WERI-Rb-1 (cell line): Measurements from ENCODE around the gene CADM4.
"Not testable (repeated sequence)": the region's sequence is repeated elsewhere in the genome, so short reads cannot be mapped to it uniquely, and the experiment has no call there.

Experiments used
- DNase-seq: peaks from one replicate; pipeline ENCODE4 v3.0.0-alpha.2; 2020
- H3K27ac ChIP-seq: fragments of 250-450 bp; sonication (Bioruptor Pico); 2 replicates; pipeline ENCODE4 v1.5.1; 2020; ENCODE audit warnings: mild to moderate bottlenecking, moderate library complexity
- H3K27me3 ChIP-seq: fragments of 250-450 bp; sonication (Bioruptor Pico); 2 replicates; pipeline ENCODE4 v1.5.1; 2021; ENCODE audit warnings: mild to moderate bottlenecking, low read depth, moderate library complexity; ENCODE audit not compliant: insufficient read depth, severe bottlenecking
- H3K36me3 ChIP-seq: fragments of 250-450 bp; sonication (Bioruptor Pico); 2 replicates; pipeline ENCODE4 v1.5.1; 2020; ENCODE audit warnings: mild to moderate bottlenecking, moderate library complexity
- H3K4me3 ChIP-seq: 2 replicates; pipeline ENCODE4 v1.5.1; 2011; ENCODE audit warnings: low read depth, mild to moderate bottlenecking, control low read depth, low read length
- H3K9me3 ChIP-seq: fragments of 250-450 bp; sonication (Bioruptor Pico); 2 replicates; pipeline ENCODE4 v1.5.1; 2021; ENCODE audit warnings: mild to moderate bottlenecking, moderate library complexity; ENCODE audit not compliant: severe bottlenecking
- TF ChIP-seq, protein P1 (sequence below): IDR thresholded peaks from 2 replicates; pipeline ENCODE4 v1.5.1; 2011; ENCODE audit warnings: low read depth, mild to moderate bottlenecking, control low read depth, inconsistent platforms, low read length

The CADM4 gene

DNA sequence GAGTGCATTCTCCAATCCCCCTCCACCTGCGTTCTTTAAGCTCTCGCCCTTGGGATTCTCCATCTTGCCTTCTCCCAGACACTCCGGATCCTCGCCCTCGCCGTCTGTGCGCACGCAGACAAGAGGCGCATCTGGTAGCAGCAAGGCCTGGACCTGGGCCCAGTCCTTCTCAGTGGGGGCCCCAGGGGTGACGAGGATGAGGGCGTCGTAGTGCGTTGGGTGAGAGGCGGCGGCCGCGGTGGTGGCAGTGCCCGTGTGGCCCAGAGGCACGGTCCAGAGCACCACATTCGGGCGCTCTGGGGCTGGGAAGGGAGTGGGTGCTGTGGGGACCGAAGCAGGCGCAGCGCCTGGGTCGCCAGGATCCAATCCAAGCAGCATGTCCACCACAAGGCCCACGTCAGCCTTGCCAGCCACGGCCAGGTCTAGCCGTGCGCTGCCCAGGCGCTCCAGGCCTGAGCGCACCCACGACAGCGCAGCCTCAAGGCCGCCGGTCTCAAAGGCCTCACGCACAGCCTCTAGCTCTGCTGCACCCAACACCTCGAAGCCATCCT lies 46.8 kb downstream of the CADM4 start:
- no peak for DNase-seq
- no peaks in the 10 kb centered on the region for H3K27me3 ChIP-seq
- H3K27ac ChIP-seq: no peak overlapping the region
- peaks cover 40% of the 10 kb centered on the region for H3K36me3 ChIP-seq
- TF ChIP-seq, protein P1, sequence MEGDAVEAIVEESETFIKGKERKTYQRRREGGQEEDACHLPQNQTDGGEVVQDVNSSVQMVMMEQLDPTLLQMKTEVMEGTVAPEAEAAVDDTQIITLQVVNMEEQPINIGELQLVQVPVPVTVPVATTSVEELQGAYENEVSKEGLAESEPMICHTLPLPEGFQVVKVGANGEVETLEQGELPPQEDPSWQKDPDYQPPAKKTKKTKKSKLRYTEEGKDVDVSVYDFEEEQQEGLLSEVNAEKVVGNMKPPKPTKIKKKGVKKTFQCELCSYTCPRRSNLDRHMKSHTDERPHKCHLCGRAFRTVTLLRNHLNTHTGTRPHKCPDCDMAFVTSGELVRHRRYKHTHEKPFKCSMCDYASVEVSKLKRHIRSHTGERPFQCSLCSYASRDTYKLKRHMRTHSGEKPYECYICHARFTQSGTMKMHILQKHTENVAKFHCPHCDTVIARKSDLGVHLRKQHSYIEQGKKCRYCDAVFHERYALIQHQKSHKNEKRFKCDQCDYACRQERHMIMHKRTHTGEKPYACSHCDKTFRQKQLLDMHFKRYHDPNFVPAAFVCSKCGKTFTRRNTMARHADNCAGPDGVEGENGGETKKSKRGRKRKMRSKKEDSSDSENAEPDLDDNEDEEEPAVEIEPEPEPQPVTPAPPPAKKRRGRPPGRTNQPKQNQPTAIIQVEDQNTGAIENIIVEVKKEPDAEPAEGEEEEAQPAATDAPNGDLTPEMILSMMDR: no peak
- H3K9me3 ChIP-seq: no peaks in the 10 kb centered on the region
- H3K4me3 ChIP-seq: no peak overlapping the region

DNA sequence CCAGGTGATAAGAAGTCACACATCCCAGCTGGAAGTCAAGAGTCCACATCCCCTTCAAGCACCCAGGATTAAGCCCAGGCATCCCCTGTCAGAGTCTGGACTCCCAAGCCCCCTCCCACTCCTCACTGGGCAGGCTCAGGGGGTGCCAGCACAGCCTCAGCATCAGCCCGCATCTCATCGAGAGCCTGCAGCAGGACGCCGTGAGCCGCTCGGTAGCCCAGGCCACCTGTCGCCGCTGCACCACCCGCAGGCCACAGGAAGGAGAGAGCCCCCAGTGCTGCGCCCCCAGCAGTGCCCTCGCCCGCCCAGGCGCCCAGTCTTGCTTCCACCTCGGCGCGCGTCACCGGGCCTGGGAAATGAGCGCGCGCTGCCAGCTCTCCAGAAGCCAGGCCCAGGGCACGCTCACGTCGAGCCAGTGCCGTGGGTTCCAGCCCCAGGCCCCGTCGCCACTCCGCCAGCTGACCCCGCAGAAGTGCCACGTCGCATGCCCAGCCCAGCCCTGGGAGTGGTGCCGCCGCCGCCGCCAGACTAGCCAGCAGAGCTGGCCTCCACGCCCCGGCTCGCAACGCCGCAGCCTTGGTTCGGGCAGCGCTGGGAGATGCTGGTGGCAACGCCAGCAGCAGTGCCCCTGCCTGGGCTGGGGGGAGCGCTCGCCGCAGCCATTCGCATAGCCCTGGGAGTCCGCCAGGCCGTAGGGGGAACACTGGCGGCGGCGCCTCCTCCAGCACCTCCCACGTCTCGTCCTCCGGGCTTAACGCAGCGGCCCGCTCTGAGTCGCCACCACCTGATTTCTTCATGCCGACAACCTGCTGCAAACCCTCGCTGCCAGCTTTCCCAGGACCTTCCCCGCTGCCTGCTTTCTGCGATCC lies 47.5 kb downstream of the CADM4 start:
- H3K27me3 ChIP-seq: no peaks in the 10 kb centered on the region
- H3K4me3 ChIP-seq: no peak overlapping the region
- H3K9me3 ChIP-seq: no peaks in the 10 kb centered on the region
- no peak for DNase-seq
- H3K36me3 ChIP-seq: peaks cover 40% of the 10 kb centered on the region
- TF ChIP-seq, protein P1: no peak
- no peak overlapping the region for H3K27ac ChIP-seq

DNA sequence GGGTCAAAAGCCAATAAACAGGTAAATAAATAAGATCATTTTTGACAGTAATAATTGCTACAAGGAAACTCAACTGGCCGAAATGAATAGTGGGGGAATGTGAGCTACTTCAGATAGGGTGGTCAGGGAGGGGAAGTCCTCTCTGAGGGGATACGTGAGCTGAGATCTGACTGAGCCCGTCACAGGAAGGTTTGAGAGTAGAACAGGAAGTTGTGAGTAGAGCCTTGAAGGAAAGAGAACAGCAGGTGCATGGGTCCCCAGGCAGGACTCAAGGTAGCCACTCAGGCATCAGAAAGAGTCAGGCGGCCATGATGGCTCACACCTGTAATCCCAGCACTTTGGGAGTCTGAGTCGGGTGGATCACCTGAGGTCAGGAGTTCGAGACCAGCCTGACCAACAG lies 50.0 kb downstream of the CADM4 start:
- H3K27me3 ChIP-seq: no peaks in the 10 kb centered on the region
- no peak overlapping the region for H3K27ac ChIP-seq
- no peak overlapping the region for H3K4me3 ChIP-seq
- H3K9me3 ChIP-seq: no peaks in the 10 kb centered on the region
- H3K36me3 ChIP-seq: peaks cover 38% of the 10 kb centered on the region
- DNase-seq: no peak
- TF ChIP-seq, protein P1: no peak

DNA sequence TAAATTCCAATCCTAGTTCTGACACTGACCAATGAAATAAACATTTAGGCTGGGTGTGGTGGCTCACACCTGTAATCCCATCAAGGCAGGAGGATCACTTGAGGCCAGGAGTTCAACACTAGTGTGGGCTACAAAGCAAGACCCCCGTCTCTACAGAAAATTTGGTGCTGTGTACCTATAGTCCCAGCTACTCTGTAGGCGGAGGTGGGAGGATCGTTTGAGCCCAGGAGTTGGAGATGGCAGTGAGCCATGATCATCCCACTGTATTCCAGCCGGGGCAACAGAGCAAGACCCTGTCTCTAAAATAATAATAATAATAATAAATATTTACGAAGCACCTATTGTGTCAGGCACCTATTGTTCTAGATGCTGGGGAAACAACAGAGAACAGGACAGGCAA lies 50.4 kb downstream of the CADM4 start:
- DNase-seq: no peak
- Histone ChIP-seq H3K36me3 (peaks cover 34% of the 10 kb centered on the region), H3K4me3 (no peak overlapping the region), H3K27ac (no peak overlapping the region), H3K9me3 (no peaks in the 10 kb centered on the region), H3K27me3 (no peaks in the 10 kb centered on the region)
- TF ChIP-seq, protein P1: no peak

DNA sequence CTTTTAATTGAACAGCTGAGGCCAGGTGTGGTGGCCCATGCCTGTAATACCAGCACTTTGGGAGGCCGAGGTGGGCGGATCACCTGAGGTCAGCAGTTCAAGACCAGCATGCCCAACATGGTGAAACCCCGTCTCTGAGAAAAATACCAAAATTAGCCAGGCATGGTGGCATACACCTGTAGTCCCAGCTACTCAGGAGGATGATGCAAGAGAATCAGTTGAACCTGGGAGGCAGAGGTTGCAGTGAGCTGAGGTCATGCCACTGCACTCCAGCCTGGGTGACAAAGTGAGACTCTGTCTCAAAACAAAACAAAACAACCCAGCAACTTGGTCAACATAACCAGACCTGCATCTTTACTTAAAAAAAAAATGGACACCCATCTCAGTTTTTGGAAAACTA lies 52.6 kb downstream of the CADM4 start:
- H3K27ac ChIP-seq, DNase-seq, H3K27me3 ChIP-seq, H3K4me3 ChIP-seq, H3K9me3 ChIP-seq: not testable (repeated sequence)
- peaks cover 11% of the 10 kb centered on the region for H3K36me3 ChIP-seq

DNA sequence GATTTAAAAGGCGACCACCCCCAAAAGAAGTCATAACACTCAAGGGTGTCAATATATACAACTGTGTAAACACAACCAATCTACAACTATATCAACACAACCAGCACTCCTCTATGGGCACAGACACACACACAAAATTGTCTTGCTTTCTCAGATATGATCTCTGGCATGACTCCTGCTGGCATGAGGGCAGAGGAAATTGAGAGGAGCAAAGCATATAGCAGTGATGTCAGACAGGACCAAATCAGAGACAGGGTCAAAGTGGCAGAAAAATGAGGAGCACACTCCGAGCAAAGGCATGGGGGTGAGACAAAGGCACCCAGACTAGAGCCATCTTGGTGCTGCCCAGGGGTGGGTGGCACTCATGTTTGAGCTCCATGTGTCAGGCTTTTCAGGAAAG lies 53.3 kb downstream of the CADM4 start:
- DNase-seq: no peak
- TF ChIP-seq, protein P1: no peak
- H3K27ac ChIP-seq: no peak overlapping the region
- no peaks in the 10 kb centered on the region for H3K9me3 ChIP-seq
- no peaks in the 10 kb centered on the region for H3K27me3 ChIP-seq
- H3K4me3 ChIP-seq: no peak overlapping the region
- H3K36me3 ChIP-seq: peaks cover 8% of the 10 kb centered on the region
